Measurements from ENCODE around the gene ACTL7A. TPM values are rescaled to one million over a fixed set of nuclear protein-coding genes. Genes with fewer than 3 reads are reported as not detected.

Gene ACTL7A
- total RNA-seq, 3 donors from 2014 or later, result not detected

DNA sequence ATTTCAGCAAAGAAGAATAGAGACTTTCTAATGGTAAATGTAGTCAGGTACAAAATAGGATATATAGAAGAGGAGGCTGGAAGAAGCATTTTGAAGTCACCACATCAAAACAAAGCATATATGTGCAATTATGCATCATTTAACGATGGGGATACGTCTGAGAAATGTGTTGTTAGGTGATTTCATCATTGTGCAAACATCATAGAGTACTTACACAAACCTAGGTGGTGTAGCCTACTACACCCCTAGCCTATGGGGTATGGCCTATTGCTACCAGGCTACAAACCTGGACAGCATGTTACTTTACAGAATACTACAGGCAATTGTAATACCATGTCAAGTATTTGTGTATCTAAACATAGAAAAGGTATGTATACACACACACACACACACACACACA lies 43.4 kb downstream of the ACTL7A start:
- H3K4me3 Mint-ChIP-seq, result no peak overlapping the region
- H3K4me1 Mint-ChIP-seq (ENCODE audit: low read depth), result peaks cover under 1% of the 10 kb centered on the region
- no peaks in the 10 kb centered on the region for H3K9me3 Mint-ChIP-seq
- no peaks in the 10 kb centered on the region for H3K27me3 Mint-ChIP-seq (ENCODE audit: low read depth)
- DNase-seq, result no peak
- no peak for ATAC-seq
- H3K36me3 Mint-ChIP-seq (ENCODE audit: insufficient read depth), result peaks cover 65% of the 10 kb centered on the region

DNA sequence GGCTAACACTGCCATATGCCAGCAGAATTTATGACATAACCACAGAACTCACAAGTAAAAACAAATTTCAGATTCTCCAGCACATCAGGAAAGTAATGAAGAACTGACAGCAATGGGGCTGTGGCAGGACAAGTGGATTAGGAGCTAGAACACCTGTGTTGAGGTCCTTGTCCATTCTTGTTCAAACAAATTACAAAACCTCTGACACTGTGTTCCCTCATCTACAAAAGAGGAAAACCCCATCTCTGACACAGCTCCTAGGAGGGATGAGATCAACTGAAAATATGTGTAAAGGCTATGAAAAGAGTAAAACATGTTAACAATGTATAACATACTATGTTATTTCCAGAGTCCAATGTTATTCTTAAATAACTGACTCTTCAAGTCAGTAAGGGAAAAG lies 48.3 kb downstream of the ACTL7A start:
- Mint-ChIP-seq H3K4me1 (ENCODE audit: low read depth) (peaks cover 16% of the 10 kb centered on the region), H3K36me3 (ENCODE audit: insufficient read depth) (peaks cover 47% of the 10 kb centered on the region), H3K27me3 (ENCODE audit: low read depth) (no peaks in the 10 kb centered on the region), H3K9me3 (no peaks in the 10 kb centered on the region), H3K4me3 (no peak overlapping the region)
- ATAC-seq (no peak), DNase-seq (no peak)

DNA sequence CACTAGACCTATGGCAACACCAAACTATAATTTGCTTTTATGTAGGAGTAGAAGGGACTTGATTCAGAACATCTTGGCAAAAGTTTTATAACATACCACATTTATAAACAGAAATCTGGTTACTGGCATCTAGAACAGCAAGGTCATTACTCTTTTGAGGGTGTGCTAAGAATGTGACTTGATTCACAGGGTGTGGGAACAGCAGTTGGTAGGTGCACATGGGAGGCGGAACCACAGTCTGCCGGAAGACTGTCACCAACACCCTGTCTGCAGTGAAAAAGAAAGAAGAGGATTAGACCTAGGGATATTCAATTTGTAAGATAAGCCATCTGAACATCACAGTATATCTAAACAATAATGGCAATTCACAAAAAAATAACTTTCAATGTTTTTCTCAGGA lies 48.8 kb downstream of the ACTL7A start:
- peaks cover 50% of the 10 kb centered on the region for H3K36me3 Mint-ChIP-seq (ENCODE audit: insufficient read depth)
- no peaks in the 10 kb centered on the region for H3K9me3 Mint-ChIP-seq
- no peak for DNase-seq
- H3K27me3 Mint-ChIP-seq (ENCODE audit: low read depth), result no peaks in the 10 kb centered on the region
- no peak for ATAC-seq
- no peak overlapping the region for H3K4me3 Mint-ChIP-seq
- H3K4me1 Mint-ChIP-seq (ENCODE audit: low read depth), result peaks cover 16% of the 10 kb centered on the region

DNA sequence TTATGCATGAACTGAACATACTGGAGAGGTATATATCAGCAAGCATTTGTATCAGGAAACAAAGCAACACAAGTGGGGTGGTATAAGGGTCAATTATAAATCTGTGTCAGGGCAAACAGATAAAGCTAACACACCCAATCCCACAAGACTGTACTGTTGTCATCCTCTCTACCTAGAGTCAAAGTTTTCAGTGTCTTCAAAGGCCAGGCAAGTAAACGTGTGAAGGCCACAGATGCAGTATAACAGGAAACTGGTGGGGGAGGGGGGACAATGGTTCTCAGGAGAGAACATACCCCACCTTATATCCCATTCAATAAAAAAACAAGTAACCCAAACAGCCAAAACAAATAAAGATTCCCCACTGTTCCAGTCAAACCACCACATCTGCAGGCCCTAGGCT lies 49.8 kb downstream of the ACTL7A start:
- no peak overlapping the region for H3K4me3 Mint-ChIP-seq
- ATAC-seq, result no peak
- no peak for DNase-seq
- H3K9me3 Mint-ChIP-seq, result no peaks in the 10 kb centered on the region
- peaks cover 16% of the 10 kb centered on the region for H3K4me1 Mint-ChIP-seq (ENCODE audit: low read depth)
- no peaks in the 10 kb centered on the region for H3K27me3 Mint-ChIP-seq (ENCODE audit: low read depth)
- peaks cover 48% of the 10 kb centered on the region for H3K36me3 Mint-ChIP-seq (ENCODE audit: insufficient read depth)

Other genes starting within 250 kb of the ACTL7A start
- gene ACTL7B, start 6.3 kb upstream of the ACTL7A start, total RNA-seq, result under 1 TPM in 1 of 3 donors, not detected in 2; 0.19 TPM
- 10 to 100 TPM; 30.1 to 33.2 (median 32.8) TPM for gene ELP1, start 71.9 kb downstream of the ACTL7A start, total RNA-seq
- 10 to 100 TPM; 14.9 to 17.1 (median 16.6) TPM for gene ABITRAM, start 72.1 kb downstream of the ACTL7A start, total RNA-seq
- gene CTNNAL1, start 151.2 kb downstream of the ACTL7A start, total RNA-seq, result 1 to 10 TPM; 5.0 to 7.4 (median 5.6) TPM

Measured in activated T-cell treated with anti-CD3 and anti-CD28 coated beads, Interleukin-2, amount 50 U/mL, for 4 hours (primary cell).